GM19193 (cell line): ENCODE measurements around the gene TAF11.

ENCODE experiments used
- POLR2A ChIP-seq: IDR thresholded peaks from 4 replicates; pipeline ENCODE4 v1.6.1; 2011; ENCODE audit not compliant: insufficient read depth, insufficient read length; ENCODE audit errors: extremely low read depth

Gene TAF11

GRCh38 chr6:34852406-34853085 lies 35.3 kb downstream of the TAF11 start:
- no peak for TF ChIP-seq POLR2A

- TF ChIP-seq POLR2A, result no peak
These were observed 36.5 kb downstream of the TAF11 start for GRCh38 chr6:34851361-34851760.

GRCh38 chr6:34839666-34840352 lies 48.0 kb downstream of the TAF11 start:
- TF ChIP-seq POLR2A, result no peak

GRCh38 chr6:34837528-34837927 lies 50.3 kb downstream of the TAF11 start:
- TF ChIP-seq POLR2A, result no peak

GRCh38 chr6:34836451-34836850 lies 51.4 kb downstream of the TAF11 start:
- TF ChIP-seq POLR2A, result no peak

GRCh38 chr6:34836008-34836407 lies 51.8 kb downstream of the TAF11 start:
- no peak for TF ChIP-seq POLR2A

GRCh38 chr6:34834789-34835518 lies 52.9 kb downstream of the TAF11 start:
- no peak for TF ChIP-seq POLR2A

- no peak for TF ChIP-seq POLR2A
These were observed 54.9 kb downstream of the TAF11 start for GRCh38 chr6:34832942-34833341.

GRCh38 chr6:34829137-34829536 lies 58.7 kb downstream of the TAF11 start:
- TF ChIP-seq POLR2A, result no peak
